ENCODE data around the gene PKD1L1.

- TF ChIP-seq EZH2 (IDR thresholded peaks at IDR 0.05) (no peak), CTCF (IDR thresholded peaks at IDR 0.05 in 2 of 3, conservative IDR thresholded peaks at IDR 0.05 in 1 of 3; ENCODE audit: borderline replicate concordance in 1 of 3, insufficient read depth in 1 of 3, low read depth in 2 of 3, low read length in 2 of 3) (no peak), POLR2A (IDR thresholded peaks at IDR 0.05; ENCODE audit: borderline replicate concordance, extremely low read depth, insufficient read depth, insufficient read length) (no peak)
Observed at GRCh38 chr7:47915616-47915976, 32.7 kb downstream of the PKD1L1 start.

All from HCT116 (cell line).